ENCODE data around the gene PSME4. TPM values are rescaled to one million over a fixed set of nuclear protein-coding genes. Genes with fewer than 3 reads are reported as not detected.

Gene PSME4
- total and polyA plus RNA-seq, 10 donors, result 34.1 to 88.1 (median 58.8) TPM

DNA sequence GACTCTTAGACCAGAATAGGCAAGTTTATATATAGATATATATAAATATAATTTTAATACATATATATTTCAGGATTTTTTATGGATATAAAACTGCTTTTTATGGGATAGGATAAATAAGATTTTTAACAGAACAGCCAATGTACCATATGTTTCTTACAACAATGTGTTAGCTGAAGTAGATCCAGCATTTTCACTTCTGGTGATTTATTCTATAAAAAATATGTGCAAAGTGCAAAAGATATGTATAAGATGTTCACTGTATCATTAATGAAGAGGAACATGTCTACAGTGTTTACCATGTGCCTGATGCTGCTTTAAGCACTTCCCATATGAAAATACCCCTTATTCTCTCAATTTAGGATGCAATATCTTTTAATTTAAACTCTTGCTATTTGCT is 88.8 kb downstream of the PSME4 start:
- intact Hi-C loops (cut with DNase I; ENCODE audit: low total_unique reads), result no loop called here
- peaks cover 0 to 9% (median 0%) of the 10 kb centered on the region in 8 donors for H3K9me3 ChIP-seq

DNA sequence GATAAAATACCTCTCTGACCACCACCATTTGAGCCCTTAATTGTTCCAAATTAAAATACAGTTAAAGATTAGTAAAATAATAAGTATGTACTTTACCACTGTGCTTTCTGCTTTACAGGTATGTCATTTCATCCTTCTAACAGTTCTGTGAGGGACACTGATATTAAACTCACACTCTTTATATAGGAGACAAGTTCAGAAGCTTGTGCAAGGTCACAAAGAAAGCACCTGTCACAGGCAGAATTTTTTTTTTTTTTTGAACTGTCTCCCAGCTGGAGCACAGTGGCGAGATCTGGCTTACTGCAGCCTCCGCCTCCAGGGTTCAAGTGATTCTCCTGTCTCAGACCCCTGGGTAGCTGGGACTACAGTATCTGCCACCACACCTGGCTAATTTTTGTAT is 89.4 kb downstream of the PSME4 start:
- peaks cover 0 to 100% (median 53%) of the 10 kb centered on the region in 6 donors for H3K36me3 ChIP-seq
- no peak overlapping the region for H3K27ac ChIP-seq
- no peak for TF ChIP-seq POLR2AphosphoS5 (IDR thresholded peaks at IDR 0.05)
- TF ChIP-seq POLR2A (IDR thresholded peaks at IDR 0.05), result no peak
- TF ChIP-seq, protein P1, sequence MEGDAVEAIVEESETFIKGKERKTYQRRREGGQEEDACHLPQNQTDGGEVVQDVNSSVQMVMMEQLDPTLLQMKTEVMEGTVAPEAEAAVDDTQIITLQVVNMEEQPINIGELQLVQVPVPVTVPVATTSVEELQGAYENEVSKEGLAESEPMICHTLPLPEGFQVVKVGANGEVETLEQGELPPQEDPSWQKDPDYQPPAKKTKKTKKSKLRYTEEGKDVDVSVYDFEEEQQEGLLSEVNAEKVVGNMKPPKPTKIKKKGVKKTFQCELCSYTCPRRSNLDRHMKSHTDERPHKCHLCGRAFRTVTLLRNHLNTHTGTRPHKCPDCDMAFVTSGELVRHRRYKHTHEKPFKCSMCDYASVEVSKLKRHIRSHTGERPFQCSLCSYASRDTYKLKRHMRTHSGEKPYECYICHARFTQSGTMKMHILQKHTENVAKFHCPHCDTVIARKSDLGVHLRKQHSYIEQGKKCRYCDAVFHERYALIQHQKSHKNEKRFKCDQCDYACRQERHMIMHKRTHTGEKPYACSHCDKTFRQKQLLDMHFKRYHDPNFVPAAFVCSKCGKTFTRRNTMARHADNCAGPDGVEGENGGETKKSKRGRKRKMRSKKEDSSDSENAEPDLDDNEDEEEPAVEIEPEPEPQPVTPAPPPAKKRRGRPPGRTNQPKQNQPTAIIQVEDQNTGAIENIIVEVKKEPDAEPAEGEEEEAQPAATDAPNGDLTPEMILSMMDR (IDR thresholded peaks at IDR 0.05 in 8 of 11, conservative IDR thresholded peaks at IDR 0.05 in 3 of 11), result no peak
- no peak for DNase-seq
- H3K4me1 ChIP-seq, result no peaks in the 10 kb centered on the region
- WGBS, 5 donors, result 75 to 100% (median 98%) methylated on average over 2 of the region's 2 CpGs
- no peak overlapping the region for H3K4me3 ChIP-seq
- no peaks in the 10 kb centered on the region for H3K27me3 ChIP-seq (replicated peaks in 1 of 7)
- intact Hi-C loops (cut with DNase I; ENCODE audit: low total_unique reads), result no loop called here
- peaks cover 0 to 9% (median 0%) of the 10 kb centered on the region in 8 donors for H3K9me3 ChIP-seq

More for the DNA sequence above, 88.8 kb downstream of the PSME4 start:
- Histone ChIP-seq H3K27ac (no peak overlapping the region), H3K4me3 (no peak overlapping the region), H3K27me3 (replicated peaks in 1 of 7) (no peaks in the 10 kb centered on the region), H3K36me3 (peaks cover 0 to 100% (median 60%) of the 10 kb centered on the region in 6 donors), H3K4me1 (no peaks in the 10 kb centered on the region)
- TF ChIP-seq POLR2A (IDR thresholded peaks at IDR 0.05) (no peak), POLR2AphosphoS5 (IDR thresholded peaks at IDR 0.05) (no peak)
- TF ChIP-seq, protein P1 (IDR thresholded peaks at IDR 0.05 in 8 of 11, conservative IDR thresholded peaks at IDR 0.05 in 3 of 11), result no peak
- DNase-seq, result no peak

DNA sequence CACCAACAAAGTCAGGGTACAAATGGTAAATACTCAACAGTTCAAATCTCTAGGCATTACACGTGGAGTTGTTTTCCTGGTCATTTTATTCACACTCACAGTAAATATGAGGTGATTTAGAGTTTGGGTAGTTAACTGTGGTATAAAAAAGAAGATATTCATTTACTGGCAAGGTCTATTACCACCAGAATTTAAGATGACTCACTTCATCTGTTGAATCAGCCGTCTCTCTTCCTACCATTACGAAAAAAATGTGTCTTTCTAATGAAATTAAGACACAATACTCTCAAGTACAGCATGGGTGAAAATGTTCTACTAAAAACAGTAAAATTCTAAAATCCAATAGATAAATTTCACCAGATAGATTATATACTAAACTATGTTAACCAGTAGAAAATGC is 90.0 kb downstream of the PSME4 start:
- H3K4me1 ChIP-seq, result no peaks in the 10 kb centered on the region
- intact Hi-C loops (cut with DNase I; ENCODE audit: low total_unique reads), result no loop called here
- peaks cover 0 to 100% (median 48%) of the 10 kb centered on the region in 6 donors for H3K36me3 ChIP-seq
- DNase-seq, result no peak
- TF ChIP-seq POLR2AphosphoS5 (IDR thresholded peaks at IDR 0.05), result no peak
- TF ChIP-seq, protein P1 (IDR thresholded peaks at IDR 0.05 in 8 of 11, conservative IDR thresholded peaks at IDR 0.05 in 3 of 11), result no peak
- TF ChIP-seq POLR2A (IDR thresholded peaks at IDR 0.05), result no peak
- H3K9me3 ChIP-seq, result peaks cover 0 to 9% (median 0%) of the 10 kb centered on the region in 8 donors
- WGBS, 5 donors, result 89 to 99% (median 94%) methylated on average over 3 of the region's 3 CpGs
- H3K27ac ChIP-seq, result no peak overlapping the region
- no peak overlapping the region for H3K4me3 ChIP-seq
- no peaks in the 10 kb centered on the region for H3K27me3 ChIP-seq (replicated peaks in 1 of 7)

DNA sequence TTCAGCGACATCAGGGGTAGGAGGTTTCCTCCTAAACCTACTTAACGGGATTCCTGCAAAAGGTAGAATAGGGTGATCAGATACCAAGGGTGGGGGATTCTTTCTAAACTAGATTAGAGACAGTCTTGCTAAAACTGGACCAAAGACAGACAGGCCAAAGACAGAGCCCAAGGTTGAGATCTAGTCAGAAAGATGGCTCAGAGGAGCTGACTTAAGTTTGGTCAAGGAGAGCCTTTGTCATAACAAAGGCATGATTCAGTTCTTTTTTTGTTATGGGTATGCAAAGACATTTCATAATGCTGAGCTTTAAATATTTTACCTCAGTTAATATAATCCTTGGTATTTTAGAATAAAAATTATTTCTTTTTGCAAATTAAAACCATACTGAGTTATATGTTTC is 93.2 kb downstream of the PSME4 start:
- H3K9me3 ChIP-seq, result peaks cover 0 to 9% (median 0%) of the 10 kb centered on the region in 8 donors
- DNase-seq, result no peak
- peaks cover 4 to 100% (median 43%) of the 10 kb centered on the region in 6 donors for H3K36me3 ChIP-seq
- WGBS, 5 donors, result 82 to 95% (median 91%) methylated on average over 2 of the region's 2 CpGs
- H3K4me3 ChIP-seq, result no peak overlapping the region
- H3K27me3 ChIP-seq (replicated peaks in 1 of 7), result no peaks in the 10 kb centered on the region
- H3K4me1 ChIP-seq, result no peaks in the 10 kb centered on the region
- H3K27ac ChIP-seq, result peak overlapping the region in 1 of 8 donors; percentile 31
- TF ChIP-seq, protein P1 (IDR thresholded peaks at IDR 0.05 in 8 of 11, conservative IDR thresholded peaks at IDR 0.05 in 3 of 11), result no peak
- TF ChIP-seq POLR2AphosphoS5 (IDR thresholded peaks at IDR 0.05), result no peak
- TF ChIP-seq POLR2A (IDR thresholded peaks at IDR 0.05), result no peak
- intact Hi-C loops (cut with DNase I; ENCODE audit: low total_unique reads), result no loop called here

All from spleen (tissue), 11 donors.